Measurements from ENCODE around the gene ARHGAP24.
A peak's percentile ranks its signal among the peaks of the same experiment; 100 is the strongest.
"Not testable (repeated sequence)": the region's sequence is repeated elsewhere in the genome, so short reads cannot be mapped to it uniquely, and the experiment has no call there.

Gene ARHGAP24

GRCh38 chr4:85956293-85956945 lies 481.5 kb downstream of the ARHGAP24 start:
- no peak for DNase-seq (ENCODE audit: low spot score)

- no peak for DNase-seq (ENCODE audit: low spot score)
Measured at GRCh38 chr4:85961887-85962286, 486.9 kb downstream of the ARHGAP24 start.

GRCh38 chr4:85963231-85963630 lies 488.3 kb downstream of the ARHGAP24 start:
- DNase-seq (ENCODE audit: low spot score) = no peak

- no peak for DNase-seq (ENCODE audit: low spot score)
Measured at GRCh38 chr4:85964298-85964697, 489.3 kb downstream of the ARHGAP24 start.

- DNase-seq (ENCODE audit: low spot score) = not testable (repeated sequence)
Measured at GRCh38 chr4:85965017-85965416, 490.1 kb downstream of the ARHGAP24 start.

GRCh38 chr4:85965529-85965928 lies 490.6 kb downstream of the ARHGAP24 start:
- no peak for DNase-seq (ENCODE audit: low spot score)

- DNase-seq (ENCODE audit: low spot score) = no peak
Measured at GRCh38 chr4:85966373-85966772, 491.4 kb downstream of the ARHGAP24 start.

- DNase-seq (ENCODE audit: low spot score) = peak; percentile 22
Measured at GRCh38 chr4:85967872-85968271, 492.9 kb downstream of the ARHGAP24 start.

- DNase-seq (ENCODE audit: low spot score) = peak; percentile 61
Measured at GRCh38 chr4:85968945-85969819, 494.2 kb downstream of the ARHGAP24 start.

GRCh38 chr4:85970535-85970934 lies 495.6 kb downstream of the ARHGAP24 start:
- DNase-seq (ENCODE audit: low spot score) = no peak

- no peak for DNase-seq (ENCODE audit: low spot score)
Measured at GRCh38 chr4:85979276-85979675, 504.3 kb downstream of the ARHGAP24 start.

GRCh38 chr4:85986266-85986665 lies 511.3 kb downstream of the ARHGAP24 start:
- no peak for DNase-seq (ENCODE audit: low spot score)

GRCh38 chr4:85993641-85994040 lies 518.7 kb downstream of the ARHGAP24 start:
- DNase-seq (ENCODE audit: low spot score) = no peak

- DNase-seq (ENCODE audit: low spot score) = no peak
Measured at GRCh38 chr4:85994576-85994975, 519.6 kb downstream of the ARHGAP24 start.

- DNase-seq (ENCODE audit: low spot score) = no peak
Measured at GRCh38 chr4:85995361-85995760, 520.4 kb downstream of the ARHGAP24 start.

- DNase-seq (ENCODE audit: low spot score) = no peak
Measured at GRCh38 chr4:86001591-86001990, 526.6 kb downstream of the ARHGAP24 start.

GRCh38 chr4:86004030-86004429 lies 529.1 kb downstream of the ARHGAP24 start:
- no peak for DNase-seq (ENCODE audit: low spot score)

GRCh38 chr4:86006057-86006456 lies 531.1 kb downstream of the ARHGAP24 start:
- DNase-seq (ENCODE audit: low spot score) = no peak

- no peak for DNase-seq (ENCODE audit: low spot score)
Measured at GRCh38 chr4:86007042-86007441, 532.1 kb downstream of the ARHGAP24 start.

- DNase-seq (ENCODE audit: low spot score) = peak; percentile 84
Measured at GRCh38 chr4:86011117-86011516, 536.2 kb downstream of the ARHGAP24 start.

GRCh38 chr4:86013621-86014020 lies 538.7 kb downstream of the ARHGAP24 start:
- DNase-seq (ENCODE audit: low spot score) = no peak

GRCh38 chr4:86014599-86014998 lies 539.6 kb downstream of the ARHGAP24 start:
- no peak for DNase-seq (ENCODE audit: low spot score)

Data from AG20443 (cell line).